ENCODE results near the gene MAGI1. TPM values are rescaled to one million over a fixed set of nuclear protein-coding genes. Genes with fewer than 3 reads are reported as not detected.

Gene MAGI1
- total RNA-seq, 1 donor from 2014 or later: 18.7 TPM

DNA sequence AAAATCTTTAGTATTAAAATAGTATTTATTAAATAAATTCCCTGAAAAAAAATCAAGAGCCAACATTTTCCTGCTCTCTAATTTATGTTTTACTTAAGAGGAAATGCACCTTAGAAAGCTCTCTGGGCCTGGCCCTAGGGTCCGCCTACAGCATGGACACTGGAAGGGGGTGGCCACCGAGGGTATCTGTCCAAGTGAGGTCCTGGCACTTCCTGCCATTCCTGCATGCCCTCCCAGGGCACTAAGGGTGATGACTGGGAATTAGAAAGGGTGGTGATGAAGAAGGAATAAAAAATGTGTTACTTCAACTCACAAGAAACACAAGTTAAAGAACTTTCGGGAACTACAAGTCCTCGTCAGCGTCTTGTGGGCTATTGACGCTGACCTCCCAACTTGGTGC is 92.8 kb downstream of the MAGI1 start:
- DNase-seq (ENCODE audit: low spot score): no peak
- H3K4me3 Mint-ChIP-seq (ENCODE audit: unreplicated experiment): no peak overlapping the region
- peaks cover 36% of the 10 kb centered on the region for H3K4me1 Mint-ChIP-seq (ENCODE audit: low read depth)
- no peaks in the 10 kb centered on the region for H3K27me3 Mint-ChIP-seq (ENCODE audit: low read depth)
- H3K36me3 Mint-ChIP-seq (ENCODE audit: low read depth): no peaks in the 10 kb centered on the region
- TF ChIP-seq, protein P1, sequence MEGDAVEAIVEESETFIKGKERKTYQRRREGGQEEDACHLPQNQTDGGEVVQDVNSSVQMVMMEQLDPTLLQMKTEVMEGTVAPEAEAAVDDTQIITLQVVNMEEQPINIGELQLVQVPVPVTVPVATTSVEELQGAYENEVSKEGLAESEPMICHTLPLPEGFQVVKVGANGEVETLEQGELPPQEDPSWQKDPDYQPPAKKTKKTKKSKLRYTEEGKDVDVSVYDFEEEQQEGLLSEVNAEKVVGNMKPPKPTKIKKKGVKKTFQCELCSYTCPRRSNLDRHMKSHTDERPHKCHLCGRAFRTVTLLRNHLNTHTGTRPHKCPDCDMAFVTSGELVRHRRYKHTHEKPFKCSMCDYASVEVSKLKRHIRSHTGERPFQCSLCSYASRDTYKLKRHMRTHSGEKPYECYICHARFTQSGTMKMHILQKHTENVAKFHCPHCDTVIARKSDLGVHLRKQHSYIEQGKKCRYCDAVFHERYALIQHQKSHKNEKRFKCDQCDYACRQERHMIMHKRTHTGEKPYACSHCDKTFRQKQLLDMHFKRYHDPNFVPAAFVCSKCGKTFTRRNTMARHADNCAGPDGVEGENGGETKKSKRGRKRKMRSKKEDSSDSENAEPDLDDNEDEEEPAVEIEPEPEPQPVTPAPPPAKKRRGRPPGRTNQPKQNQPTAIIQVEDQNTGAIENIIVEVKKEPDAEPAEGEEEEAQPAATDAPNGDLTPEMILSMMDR (IDR thresholded peaks at IDR 0.05): no peak
- no peaks in the 10 kb centered on the region for H3K9me3 Mint-ChIP-seq (ENCODE audit: low read depth)
- H3K27ac Mint-ChIP-seq (ENCODE audit: unreplicated experiment): no peak overlapping the region

DNA sequence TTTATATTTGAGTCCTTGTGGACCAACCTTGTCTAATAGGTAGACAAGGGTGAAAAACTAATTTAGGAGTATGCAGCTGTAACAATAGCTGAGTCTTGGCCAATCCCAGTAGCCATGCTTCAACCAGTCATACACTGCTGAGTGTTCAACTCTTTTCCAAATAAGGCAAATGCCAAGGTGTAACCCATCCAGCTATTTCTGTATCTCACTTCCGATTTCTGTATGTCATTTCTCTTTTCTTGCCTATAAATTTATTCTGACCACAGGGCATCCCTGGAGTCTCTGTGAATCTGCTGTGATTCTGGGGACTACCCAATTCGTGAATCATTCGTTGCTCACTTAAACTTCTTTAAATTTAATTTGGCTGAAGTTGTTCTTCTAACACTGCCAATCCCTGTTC is 93.2 kb downstream of the MAGI1 start:
- Mint-ChIP-seq H3K36me3 (ENCODE audit: low read depth) (no peaks in the 10 kb centered on the region), H3K4me3 (ENCODE audit: unreplicated experiment) (no peak overlapping the region), H3K4me1 (ENCODE audit: low read depth) (peaks cover 32% of the 10 kb centered on the region), H3K27me3 (ENCODE audit: low read depth) (no peaks in the 10 kb centered on the region), H3K27ac (ENCODE audit: unreplicated experiment) (no peak overlapping the region), H3K9me3 (ENCODE audit: low read depth) (no peaks in the 10 kb centered on the region)
- TF ChIP-seq, protein P1 (IDR thresholded peaks at IDR 0.05): no peak
- DNase-seq (ENCODE audit: low spot score): no peak

DNA sequence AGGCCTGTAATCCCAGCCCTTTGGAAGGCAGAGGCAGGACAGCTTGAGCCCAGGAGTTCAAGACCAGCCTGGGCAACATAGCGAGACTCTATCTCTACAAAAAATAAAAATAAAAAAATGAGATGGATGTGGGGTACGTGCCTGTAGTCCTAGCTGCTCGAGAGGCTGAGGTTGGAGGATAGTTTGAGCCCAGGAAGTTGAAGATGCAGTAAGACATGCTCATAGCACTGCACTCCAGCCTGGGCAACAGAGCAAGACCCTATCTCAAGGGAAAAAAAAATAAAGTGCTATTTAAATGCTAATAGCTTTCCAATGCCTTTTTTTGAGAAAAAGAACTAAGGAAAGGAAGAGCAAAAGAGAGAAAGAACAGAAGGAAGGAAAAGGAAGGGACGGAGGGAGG is 94.5 kb downstream of the MAGI1 start:
- Mint-ChIP-seq H3K9me3 (ENCODE audit: low read depth) (no peaks in the 10 kb centered on the region), H3K4me1 (ENCODE audit: low read depth) (peaks cover 27% of the 10 kb centered on the region), H3K4me3 (ENCODE audit: unreplicated experiment) (no peak overlapping the region), H3K36me3 (ENCODE audit: low read depth) (no peaks in the 10 kb centered on the region), H3K27me3 (ENCODE audit: low read depth) (no peaks in the 10 kb centered on the region), H3K27ac (ENCODE audit: unreplicated experiment) (no peak overlapping the region)
- no peak for DNase-seq (ENCODE audit: low spot score)
- TF ChIP-seq, protein P1 (IDR thresholded peaks at IDR 0.05): no peak

DNA sequence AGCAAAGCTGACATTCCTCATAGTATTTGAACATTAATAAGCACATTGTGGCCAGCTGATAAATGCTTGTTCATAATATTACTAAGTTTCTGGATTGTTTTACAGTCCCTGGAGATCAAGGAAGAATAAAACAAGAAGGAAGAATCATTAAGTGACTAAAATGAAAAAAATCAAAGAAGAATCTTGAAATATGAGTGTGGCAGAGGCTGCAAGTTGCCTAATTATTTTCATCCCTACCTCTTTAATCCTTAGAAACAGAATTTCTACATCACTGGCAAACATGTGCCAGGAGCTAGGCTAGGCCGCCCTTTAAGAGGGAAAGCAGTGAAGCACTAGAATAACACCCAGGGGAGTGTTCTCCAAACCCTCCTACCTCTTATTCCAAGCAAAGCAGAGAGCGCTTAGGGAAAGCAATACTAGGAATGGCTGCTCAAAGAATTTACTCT is 98.9 kb downstream of the MAGI1 start:
- Mint-ChIP-seq H3K9me3 (ENCODE audit: low read depth) (no peaks in the 10 kb centered on the region), H3K36me3 (ENCODE audit: low read depth) (no peaks in the 10 kb centered on the region), H3K27ac (ENCODE audit: unreplicated experiment) (no peak overlapping the region), H3K27me3 (ENCODE audit: low read depth) (no peaks in the 10 kb centered on the region), H3K4me3 (ENCODE audit: unreplicated experiment) (no peak overlapping the region), H3K4me1 (ENCODE audit: low read depth) (peaks cover 11% of the 10 kb centered on the region)
- TF ChIP-seq, protein P1 (IDR thresholded peaks at IDR 0.05): no peak
- DNase-seq (ENCODE audit: low spot score): no peak

GRCh38 chr3:65939184-65939583 is 99.5 kb downstream of the MAGI1 start:
- Mint-ChIP-seq H3K9me3 (ENCODE audit: low read depth) (no peaks in the 10 kb centered on the region), H3K27ac (ENCODE audit: unreplicated experiment) (no peak overlapping the region), H3K4me1 (ENCODE audit: low read depth) (peaks cover 11% of the 10 kb centered on the region), H3K4me3 (ENCODE audit: unreplicated experiment) (no peak overlapping the region), H3K27me3 (ENCODE audit: low read depth) (no peaks in the 10 kb centered on the region), H3K36me3 (ENCODE audit: low read depth) (no peaks in the 10 kb centered on the region)
- TF ChIP-seq, protein P1 (IDR thresholded peaks at IDR 0.05): no peak
- no peak for DNase-seq (ENCODE audit: low spot score)
